H4 (cell line): ENCODE data around the gene TUBA3E. TPM values are rescaled to one million over a fixed set of nuclear protein-coding genes. Genes with fewer than 3 reads are reported as not detected.
"Not testable (repeated sequence)": the region's sequence is repeated elsewhere in the genome, so short reads cannot be mapped to it uniquely, and the experiment has no call there.

Source experiments
- DNase-seq: peaks from one replicate; pipeline ENCODE4 v3.0.0-alpha.2; 2015; ENCODE audit warnings: low spot score
- total RNA-seq: library from RNA; depleted of rRNA; stranded (reverse); fragments of >200 nt; shearing (Covaris generic); gene quantifications from 2 replicates; pipeline ENCODE4 v1.2.3, GENCODE V29; 2014

TUBA3E gene
- total RNA-seq, 1 experiment from 2014 or later: 0.10 TPM

DNA sequence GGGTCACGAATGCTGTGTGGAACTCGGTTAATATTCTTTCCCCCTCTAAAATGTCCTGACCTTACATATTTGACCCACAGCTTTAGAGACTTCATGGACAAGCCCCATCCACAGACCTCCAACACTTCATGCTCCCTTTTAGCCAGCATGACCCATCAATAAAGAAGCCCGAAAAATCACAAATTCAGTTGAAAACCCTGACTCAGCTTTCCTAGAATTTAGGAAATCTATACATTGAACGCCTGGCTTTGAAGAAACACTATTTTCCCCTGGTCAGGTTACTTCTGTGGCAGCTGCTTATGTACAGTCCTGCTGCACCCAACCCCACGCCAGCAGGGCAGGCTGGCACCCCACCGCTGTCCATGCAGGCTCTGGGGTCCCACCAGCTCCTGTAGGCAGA lies 6.9 kb downstream of the TUBA3E start:
- DNase-seq: not testable (repeated sequence)

DNA sequence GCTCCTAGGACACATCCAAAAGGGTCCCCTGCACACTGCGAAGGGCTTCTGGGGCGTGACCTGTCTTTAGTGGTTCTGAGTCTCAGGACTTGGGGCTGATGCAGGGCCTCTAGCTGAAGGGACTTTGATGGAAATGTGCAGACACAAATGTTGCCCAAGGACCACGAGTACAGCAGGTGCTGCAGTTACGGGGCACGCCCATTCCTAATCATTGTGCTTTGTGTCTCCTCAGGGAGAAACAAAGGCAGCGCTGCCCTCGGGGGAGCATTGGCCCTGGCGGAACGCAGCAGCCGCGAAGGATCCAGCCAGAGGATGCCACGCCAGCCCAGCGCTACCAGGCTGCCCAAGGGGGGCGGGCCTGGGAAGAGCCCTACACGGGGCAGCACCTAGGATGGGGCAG lies 8.0 kb downstream of the TUBA3E start:
- no peak for DNase-seq

DNA sequence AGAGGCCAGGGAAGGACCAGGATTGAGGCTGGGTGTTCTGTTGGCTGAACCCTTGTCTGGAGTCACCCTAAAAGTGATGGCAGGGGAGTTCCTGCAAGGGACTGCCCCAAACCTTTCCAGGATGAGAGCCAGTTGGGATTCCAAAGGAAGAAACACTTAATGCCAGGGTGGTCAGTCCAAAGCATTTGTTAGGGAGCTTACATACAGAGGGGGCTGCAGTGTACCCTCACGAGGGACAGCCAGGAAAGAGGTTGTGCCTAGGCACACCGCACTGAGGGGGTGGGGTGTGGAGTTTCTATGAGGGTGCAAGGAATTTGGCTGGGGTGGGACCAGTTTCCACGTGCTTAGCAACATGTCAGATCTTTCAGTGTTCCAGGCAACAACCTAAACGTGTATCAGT lies 9.3 kb downstream of the TUBA3E start:
- not testable (repeated sequence) for DNase-seq

DNA sequence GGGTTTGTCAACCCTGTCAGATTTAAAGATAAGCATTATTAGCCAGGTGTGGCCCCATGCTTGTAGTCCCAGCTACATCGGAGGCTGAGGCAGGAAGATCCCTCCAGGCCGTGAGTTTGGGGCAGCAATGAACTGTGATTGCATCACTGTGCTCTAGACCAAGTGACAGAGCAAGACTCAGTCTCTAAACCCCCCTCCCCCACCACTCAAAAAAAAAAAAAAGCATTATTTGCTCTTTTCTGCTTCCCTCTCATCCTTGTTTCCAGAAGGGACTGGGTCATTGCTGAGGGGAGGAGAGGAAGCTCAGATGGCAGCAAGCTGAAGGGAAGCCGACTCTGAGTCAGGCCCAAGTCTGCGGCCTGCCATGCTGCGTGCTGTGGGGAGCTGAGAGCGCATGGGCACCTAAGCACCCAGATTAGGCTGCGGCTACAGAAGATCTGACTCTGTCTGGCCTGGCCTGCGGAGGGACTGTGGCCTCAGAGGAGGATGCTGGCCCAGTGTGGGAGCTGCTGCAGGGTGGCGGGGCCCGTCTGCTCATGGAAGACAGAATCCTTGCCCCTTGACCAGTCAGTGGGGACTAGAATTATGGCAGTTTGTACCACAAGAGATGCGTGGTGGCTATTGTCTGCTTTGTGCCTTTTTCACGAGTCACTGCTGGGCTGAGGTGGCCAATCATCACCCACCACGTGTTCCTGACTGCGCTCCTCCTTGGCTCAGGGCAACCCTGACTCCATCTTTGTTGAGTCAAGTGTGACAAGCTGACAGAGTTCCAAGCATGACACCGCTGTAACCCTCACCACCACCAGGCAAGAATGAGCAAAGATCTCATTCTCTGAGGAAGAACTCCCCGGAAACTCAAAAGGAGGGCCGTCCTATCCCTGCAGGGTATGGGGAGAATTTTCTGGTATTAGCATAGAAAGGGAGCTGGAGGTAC lies 10.1 kb downstream of the TUBA3E start:
- not testable (repeated sequence) for DNase-seq

DNA sequence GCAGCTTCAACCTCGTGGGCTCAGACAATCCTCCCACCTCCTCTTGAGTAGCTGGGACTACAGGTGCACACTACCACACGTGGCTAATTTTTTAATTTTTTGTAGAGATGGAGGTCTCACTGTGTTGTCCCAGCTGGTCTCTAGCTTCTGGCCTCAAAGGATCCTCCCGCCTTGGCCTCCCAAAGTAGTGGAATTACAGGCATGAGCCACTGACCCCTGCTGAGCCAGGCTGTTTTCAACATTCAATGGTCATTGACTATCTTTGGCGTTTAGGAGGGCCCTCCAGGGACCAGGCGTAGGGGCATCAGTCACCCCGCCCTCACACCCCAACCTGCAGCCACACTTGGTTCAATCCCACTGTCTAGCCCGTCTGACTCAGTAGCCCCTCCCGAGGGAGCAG lies 11.0 kb downstream of the TUBA3E start:
- DNase-seq: no peak

DNA sequence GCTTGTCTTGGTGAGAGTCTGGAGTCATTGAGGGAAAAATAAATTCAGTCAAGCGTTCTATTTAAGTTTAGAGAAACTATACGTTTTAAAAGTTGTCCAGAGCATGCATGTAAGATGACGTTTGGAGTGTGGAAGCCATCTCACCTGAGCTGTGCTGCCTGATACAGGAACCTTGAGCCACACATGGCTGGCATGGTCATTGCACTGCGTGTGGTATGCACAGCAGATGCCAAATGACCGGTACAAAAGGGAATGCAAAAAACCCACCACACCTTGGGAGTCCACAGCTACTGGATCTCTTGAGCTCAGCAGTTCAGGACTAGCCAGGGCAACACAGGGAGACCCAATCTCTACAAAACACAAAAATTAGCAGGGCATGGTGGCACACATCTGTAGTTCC lies 11.8 kb downstream of the TUBA3E start:
- DNase-seq: no peak

DNA sequence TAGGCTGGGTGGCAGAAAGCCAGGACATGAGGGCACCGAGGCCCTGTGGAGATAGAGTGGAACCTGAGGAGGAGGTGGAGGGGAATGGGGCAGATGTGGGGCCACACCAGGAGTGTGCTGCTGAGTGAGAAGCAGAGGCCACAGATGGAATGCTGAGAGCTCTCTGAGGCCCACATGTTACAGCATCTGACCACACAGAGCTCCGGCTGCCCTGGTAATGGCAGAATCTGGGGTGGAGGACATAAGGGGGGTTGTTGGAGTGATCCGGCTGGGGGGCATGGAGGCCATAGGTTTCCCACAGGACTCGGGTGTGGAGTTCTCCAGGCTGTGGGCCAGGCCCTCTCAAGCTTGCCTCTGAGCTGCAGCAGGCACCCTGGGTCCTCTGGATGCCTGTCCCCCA lies 12.3 kb downstream of the TUBA3E start:
- DNase-seq: no peak

DNA sequence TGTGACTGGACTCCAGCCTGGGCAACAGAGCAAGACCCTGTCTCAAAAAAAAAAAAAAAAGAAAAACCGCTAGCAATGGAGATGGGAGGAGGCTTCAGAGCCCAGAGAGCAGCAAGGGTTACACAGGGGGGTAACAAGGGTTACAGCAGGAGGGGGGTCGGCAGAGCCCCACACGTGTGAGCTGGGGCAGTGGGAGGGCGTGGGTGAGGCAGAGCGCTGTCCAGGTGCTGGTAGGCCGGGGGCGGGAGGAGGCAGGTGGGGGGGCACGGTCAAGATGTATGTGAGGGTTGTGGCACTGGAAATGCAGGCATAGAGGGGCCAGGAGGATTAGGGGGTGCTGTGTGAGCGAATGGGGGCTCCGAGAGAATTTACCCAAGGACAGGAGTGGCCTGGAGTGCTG lies 12.8 kb downstream of the TUBA3E start:
- no peak for DNase-seq

DNA sequence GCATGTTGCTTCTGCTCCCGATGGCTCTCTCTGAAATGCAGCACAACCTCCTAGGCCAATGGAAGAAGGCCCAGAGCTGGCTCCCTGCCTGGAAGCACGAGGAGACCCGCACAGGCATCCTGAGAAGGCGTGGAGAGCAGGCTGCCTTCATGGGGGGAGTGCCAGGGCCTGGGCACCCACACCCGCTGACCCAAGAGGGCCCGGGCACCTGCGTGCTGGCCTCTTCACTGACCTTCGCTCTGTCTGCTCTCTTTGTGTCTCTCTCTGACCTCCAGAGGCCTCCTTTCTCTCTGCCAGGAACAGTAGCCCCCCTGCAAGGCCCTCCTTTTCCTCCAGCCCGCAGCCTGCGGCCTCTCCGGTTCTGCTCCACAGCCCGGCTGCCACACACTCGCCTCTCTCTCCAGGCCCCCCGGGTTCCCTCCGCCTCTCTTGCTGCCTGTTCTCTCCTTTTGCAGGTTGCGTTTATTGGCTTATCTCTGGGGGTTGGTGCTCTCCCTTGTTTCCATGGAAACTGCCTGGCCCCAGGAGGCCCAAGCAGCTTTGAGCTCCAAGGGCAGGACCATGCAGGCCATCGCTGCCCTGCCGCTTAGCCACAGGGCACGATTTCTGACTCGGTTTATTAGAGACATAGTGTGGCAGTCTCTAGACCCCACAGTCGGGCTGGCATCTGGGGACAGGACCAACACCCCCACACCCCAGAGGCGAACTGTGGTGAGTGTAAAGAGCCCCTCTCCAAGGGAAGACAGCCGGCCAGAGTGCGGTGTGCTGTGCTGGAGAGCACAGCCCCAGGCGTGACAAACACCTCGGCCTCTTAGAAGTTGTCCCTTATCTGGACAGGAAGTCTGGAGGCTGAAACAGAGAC lies 14.5 kb downstream of the TUBA3E start:
- DNase-seq: no peak

DNA sequence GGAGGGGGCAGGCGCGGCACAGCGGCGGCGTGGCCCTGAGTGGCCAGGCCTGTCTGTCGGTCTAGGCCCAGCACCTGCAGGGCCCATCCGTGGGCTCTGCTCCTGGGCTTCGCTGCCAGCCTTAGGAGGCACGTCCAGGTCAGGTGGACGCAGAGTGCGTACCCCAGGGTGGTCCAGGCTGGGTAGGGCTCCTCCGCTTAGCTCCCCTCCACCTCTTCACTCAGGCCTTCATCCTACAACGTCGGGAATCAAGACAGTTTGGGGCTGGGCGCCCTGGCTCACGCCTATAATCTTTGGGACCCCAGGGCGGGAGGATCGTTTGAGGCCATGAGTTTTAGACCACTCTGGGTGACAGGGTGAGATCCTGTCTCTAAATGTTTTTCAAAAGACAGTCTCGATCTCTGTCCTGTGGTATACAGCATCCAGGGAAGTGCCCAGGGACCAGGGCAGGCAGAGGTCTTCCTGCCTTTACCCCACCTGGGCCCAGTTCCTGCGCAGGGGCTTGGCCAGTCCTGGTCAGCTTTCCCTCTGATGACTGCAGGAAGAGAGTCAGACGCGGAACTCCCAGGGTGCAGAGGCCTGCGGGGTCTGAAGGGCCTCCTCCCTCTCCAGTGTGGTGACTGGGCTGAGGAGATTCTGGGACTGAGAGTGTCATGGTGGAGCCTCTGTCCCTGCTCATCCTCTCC lies 15.3 kb downstream of the TUBA3E start:
- DNase-seq: not testable (repeated sequence)

DNA sequence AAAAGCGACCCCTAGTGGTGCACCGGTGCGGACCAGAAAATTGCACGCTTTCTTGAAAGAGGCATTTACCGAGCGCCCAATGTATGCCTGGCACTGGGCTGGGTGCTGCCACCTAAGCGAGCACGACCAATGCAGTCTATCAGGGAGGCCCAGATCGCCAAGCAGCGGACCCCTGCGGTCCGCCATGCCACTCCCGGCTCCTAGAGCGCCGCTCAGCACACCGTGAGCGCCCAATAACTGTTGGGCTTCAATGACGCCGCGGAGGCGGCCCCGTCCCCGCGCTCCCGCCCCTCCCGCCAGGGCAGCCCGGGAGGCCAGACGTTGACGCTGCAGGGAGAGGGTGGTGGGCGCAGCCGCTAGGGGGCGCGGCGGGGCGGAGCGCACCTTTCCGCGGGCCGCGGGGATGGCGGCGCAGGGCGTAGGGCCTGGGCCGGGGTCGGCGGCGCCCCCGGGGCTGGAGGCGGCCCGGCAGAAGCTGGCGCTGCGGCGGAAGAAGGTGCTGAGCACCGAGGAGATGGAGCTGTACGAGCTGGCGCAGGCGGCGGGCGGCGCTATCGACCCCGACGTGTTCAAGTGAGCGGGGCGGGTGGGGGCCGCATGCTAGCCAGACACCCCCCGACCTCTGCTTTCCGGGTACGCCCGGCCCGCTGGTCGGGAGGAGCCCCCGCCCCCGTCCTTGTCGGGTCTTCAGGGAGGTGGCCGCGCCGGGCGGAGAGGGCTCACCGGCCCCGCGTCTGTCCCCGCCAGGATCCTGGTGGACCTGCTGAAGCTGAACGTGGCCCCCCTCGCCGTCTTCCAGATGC lies 16.2 kb downstream of the TUBA3E start, which contains the start of gene MZT2B:
MZT2B (plus strand) TSS at position 383 of the 803 bp plus-strand sequence; CDS start at position 404, 21 bp downstream.
- DNase-seq: peak; percentile 64

DNA sequence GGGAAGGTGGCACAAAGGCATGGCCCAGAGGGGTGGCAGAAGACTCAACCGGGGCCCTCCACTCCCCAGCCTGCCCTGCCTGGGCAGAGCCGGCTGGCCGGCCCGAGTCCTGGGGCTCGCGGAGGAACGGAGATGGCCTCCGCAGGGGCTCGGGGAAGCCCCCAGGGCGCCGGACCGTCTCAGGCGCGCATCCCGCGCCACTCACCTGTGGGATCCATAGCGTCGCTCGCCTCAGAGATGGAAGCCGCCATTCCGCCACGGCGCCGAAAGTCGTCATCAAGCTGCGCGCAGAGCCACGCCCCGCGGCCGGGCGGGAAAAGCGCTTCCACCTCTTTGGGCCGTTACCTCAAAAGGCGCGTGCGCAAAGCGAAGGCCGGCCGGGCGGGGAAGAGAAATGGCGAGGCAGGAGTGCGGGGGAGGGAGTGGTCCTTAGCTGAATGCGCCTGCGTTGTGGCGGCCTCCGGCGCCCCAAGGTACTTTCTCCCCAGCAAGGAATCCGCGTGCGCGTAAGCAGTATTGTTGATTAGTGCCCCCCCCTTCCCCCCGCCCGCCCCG lies 16.8 kb downstream of the TUBA3E start, which contains the start of gene SMPD4:
SMPD4 (minus strand) TSS at position 278 of the 555 bp plus-strand sequence. CDS start 5,010 bp downstream, outside the sequence.
- peak; percentile 93 for DNase-seq

DNA sequence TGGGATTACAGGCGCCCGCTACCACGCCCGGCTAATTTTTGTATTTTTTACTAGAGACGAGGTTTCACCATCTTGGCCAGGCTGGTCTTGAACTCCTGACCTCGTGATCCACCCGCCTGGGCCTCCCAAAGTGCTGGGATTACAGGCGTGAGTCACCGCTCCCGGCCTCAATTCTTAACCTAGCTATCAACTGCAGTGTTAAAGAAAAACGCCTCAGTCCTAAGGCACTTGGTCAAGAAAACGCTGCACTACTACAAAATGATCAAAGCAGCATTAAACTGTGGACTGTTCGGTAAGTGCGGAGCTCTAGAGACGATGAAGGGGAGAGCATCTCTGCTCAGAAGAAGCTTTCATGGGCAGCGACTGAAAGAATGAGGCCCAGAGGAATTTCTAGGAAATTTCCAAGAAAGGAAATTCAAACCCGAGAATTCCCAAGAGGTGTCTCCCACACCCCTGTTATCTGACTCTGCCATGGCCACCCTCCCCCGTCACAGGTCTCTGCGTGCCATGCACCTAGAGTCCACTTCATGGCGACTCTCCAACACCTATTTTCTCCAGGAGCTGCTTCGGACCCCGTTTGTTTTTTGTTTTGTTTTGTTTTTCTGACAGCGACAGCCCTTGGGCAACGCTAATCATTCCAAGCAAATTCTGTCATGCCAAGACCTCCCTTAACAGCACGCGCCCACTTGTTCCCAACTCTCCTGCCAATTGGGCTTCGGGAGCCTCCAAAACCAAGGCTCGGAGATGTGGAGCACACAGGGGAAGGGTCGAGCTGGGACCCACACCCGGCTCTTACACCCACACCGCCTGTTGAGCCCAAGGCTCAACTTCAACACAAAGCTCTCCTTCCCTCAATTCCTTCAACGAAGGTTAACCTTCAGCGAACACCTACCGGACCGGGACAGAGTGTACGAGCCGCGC lies 17.6 kb downstream of the TUBA3E start:
- not testable (repeated sequence) for DNase-seq

DNA sequence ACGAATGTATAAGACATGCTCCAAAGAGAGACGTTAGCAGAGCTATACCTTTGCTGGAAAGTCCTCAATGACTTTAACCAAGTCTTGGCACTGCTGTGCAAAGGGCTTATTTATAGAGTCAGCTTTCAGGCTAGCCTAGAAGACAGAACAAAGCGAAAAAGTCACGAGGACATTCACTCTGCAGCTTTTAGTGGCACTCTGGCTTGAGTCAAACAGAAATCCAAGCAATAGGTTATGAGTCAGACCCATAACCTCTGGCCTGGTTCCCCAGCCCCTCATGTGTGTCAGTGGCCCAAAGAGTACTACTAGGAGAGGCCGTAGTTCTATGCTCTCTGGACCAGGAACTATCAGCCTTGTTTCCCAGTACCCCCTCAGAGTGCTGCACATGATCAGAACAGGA lies 23.4 kb downstream of the TUBA3E start:
- DNase-seq: not testable (repeated sequence)

DNA sequence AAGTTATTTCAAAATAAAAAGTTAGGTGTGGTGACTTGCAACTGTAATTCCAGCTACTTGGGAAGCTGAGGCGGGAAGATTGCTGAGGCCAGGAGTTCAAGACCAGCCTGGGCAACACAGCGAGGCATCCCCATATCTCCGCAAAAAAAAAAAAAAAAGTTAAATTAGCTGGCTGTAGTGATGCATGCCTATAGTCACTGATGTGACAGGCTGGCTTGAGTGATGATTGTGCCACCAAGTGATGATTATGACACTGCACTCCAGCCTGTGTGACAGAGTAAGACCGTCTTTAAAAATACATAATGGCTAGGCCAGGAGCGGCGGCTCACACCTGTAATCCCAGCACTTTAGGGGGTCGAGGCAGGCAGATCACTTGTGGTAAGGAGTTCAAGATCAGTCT lies 28.3 kb downstream of the TUBA3E start:
- no peak for DNase-seq

DNA sequence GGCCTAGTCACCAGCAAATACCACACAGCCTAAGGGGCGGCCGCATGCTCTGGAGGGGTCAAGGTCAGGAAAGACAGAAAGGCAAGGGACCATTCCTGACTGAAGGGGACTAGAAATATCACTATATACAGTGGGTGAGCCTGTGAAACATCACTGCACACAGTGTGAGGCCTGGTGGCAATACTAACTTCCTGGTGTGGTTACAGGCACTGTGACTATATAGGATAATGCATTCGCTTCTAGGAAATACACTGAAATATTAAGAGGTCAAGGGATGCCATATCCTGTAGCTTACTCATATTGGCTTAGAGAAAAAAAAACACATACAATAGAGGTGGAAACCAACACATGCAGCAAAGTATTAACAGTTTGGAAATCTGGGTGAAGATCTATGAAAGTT lies 29.1 kb downstream of the TUBA3E start:
- not testable (repeated sequence) for DNase-seq

DNA sequence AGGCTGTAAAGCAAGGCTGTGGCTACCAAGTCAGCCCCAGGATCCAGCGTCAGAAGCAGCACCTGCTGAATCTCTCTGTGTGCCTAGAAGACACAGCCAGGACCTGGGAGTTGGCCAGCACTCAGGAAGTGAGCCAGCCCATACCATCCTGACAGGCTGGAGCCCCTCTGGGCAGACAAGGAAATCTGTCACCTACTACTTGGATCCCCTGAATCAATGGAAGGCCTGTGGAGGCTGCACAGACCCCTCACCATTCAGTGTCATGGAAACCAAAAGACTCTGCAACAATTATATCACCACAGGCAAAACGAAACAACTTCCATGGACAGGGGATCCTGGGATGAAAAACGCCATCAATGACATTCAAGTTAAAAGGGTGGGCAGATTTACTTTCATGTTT lies 31.6 kb downstream of the TUBA3E start:
- DNase-seq: not testable (repeated sequence)

DNA sequence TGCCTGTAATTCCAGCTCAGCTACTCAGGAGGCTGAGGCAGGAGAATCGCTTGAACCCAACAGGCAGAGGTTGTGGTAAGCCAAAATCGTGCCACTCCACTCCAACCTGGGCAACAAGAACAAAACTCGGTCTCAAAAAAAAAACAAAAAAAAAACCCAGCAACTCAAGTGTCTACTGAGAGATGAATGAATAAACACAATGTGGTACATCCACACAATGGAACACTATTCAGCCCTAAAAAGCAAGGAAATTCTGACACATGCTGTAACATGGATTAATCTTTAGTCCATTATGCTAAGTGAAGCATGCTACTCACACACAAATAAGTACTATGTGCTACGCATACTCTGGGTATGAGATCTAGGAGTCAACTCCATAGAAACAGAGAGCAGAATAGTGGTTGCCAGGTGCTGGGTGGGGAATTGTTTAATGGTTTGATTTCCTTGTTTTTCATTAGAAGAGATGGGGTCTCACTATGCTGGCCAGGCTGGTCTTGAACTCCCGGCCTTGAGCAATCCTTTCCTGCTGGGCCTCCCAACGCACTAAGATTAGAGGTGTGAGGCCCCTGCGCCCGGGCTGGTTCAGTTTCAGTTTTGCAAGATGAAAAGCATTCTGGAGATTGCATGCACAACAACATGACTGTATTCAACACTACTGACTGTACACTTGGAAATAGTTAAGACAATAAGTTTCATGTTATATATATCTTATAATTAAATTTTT lies 32.8 kb downstream of the TUBA3E start:
- no peak for DNase-seq

DNA sequence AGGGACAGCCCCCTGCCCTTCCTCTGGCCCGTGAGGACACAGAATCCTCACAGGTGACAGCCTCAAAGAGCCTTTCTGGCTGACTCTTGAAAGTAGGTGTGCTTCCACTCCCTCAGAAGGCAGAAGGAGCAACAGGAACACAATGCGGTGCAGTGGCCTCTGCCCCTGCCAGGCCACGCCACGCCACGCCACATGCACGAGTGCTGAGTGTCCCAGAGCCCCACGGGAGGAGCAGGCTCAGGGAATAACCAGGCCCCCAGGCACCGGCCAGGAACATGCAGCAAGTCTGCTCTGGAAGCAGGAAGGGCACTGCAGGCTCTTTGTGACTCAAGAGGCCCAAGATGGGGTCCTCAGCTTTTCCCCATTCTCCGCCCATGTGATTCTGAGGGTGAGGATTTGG lies 35.3 kb downstream of the TUBA3E start:
- DNase-seq: no peak
